Neural progenitor cell (in vitro differentiated cells): ENCODE results near the gene RLF. TPM values are rescaled to one million over a fixed set of nuclear protein-coding genes. Genes with fewer than 3 reads are reported as not detected.

Experiments
- DNase-seq: peaks from one replicate; pipeline ENCODE4 v3.0.0-alpha.2; 2016; ENCODE audit warnings: low spot score
- H2AFZ ChIP-seq: fragments of 200-600 bp; sonication (generic); replicated peaks from 2 replicates; pipeline ENCODE4 v1.6.1; 2016; ENCODE audit warnings: antibody characterized with exemption
- H3F3A ChIP-seq: fragments of 200-600 bp; sonication (generic); 2 replicates; pipeline ENCODE4 v1.6.1; 2016; ENCODE audit warnings: antibody characterized with exemption, low read depth
- H3K27ac ChIP-seq: fragments of 200-600 bp; sonication (generic); 2 replicates; pipeline ENCODE4 v1.5.1; 2016; ENCODE audit warnings: mild to moderate bottlenecking
- H3K27me3 ChIP-seq: fragments of 200-600 bp; sonication (generic); 2 replicates; pipeline ENCODE4 v1.6.1; 2016; ENCODE audit warnings: mild to moderate bottlenecking, moderate library complexity
- H3K36me3 ChIP-seq: fragments of 200-600 bp; sonication (generic); 2 replicates; pipeline ENCODE4 v1.5.1; 2016
- H3K4me1 ChIP-seq: fragments of 200-600 bp; sonication (generic); 2 replicates; pipeline ENCODE4 v1.6.1; 2016; ENCODE audit warnings: mixed run types
- H3K4me2 ChIP-seq: fragments of 200-600 bp; sonication (generic); 2 replicates; pipeline ENCODE4 v1.6.1; 2016
- H3K4me3 ChIP-seq: fragments of 200-600 bp; sonication (generic); 2 replicates; pipeline ENCODE4 v1.5.1; 2016
- H3K79me2 ChIP-seq: fragments of 200-600 bp; sonication (generic); 2 replicates; pipeline ENCODE4 v1.6.1; 2016; ENCODE audit warnings: low read depth
- H3K9ac ChIP-seq: fragments of 200-600 bp; sonication (generic); 2 replicates; pipeline ENCODE4 v1.6.1; 2016
- H3K9me3 ChIP-seq: fragments of 200-600 bp; sonication (generic); 2 replicates; pipeline ENCODE4 v1.5.1; 2016; ENCODE audit warnings: low read depth
- H4K20me1 ChIP-seq: fragments of 200-600 bp; sonication (generic); 2 replicates; pipeline ENCODE4 v1.6.1; 2016; ENCODE audit warnings: low read depth
- H3K27ac Mint-ChIP-seq: 3 replicates; pipeline ENCODE4 v1.8.0; 2021; ENCODE audit warnings: mixed read lengths
- H3K27me3 Mint-ChIP-seq: 2 replicates; pipeline ENCODE4 v1.8.0; 2022; ENCODE audit warnings: low read depth, mild to moderate bottlenecking, inconsistent platforms, moderate library complexity, mixed read lengths; ENCODE audit not compliant: insufficient read depth
- H3K36me3 Mint-ChIP-seq: 3 replicates; pipeline ENCODE4 v1.8.0; 2021; ENCODE audit warnings: mixed read lengths
- H3K4me1 Mint-ChIP-seq: 3 replicates; pipeline ENCODE4 v1.8.0; 2021; ENCODE audit warnings: mixed read lengths
- H3K4me3 Mint-ChIP-seq: 3 replicates; pipeline ENCODE4 v1.8.0; 2021; ENCODE audit warnings: mild to moderate bottlenecking, moderate library complexity, mixed read lengths
- H3K9me3 Mint-ChIP-seq: 3 replicates; pipeline ENCODE4 v1.8.0; 2020; ENCODE audit warnings: mixed read lengths
- CTCF ChIP-seq: fragments of 200-600 bp; sonication (generic); IDR thresholded peaks from 2 replicates; pipeline ENCODE4 v1.5.1; 2017; ENCODE audit warnings: antibody characterized with exemption, mild to moderate bottlenecking
- EZH2 ChIP-seq: fragments of 200-600 bp; sonication (generic); IDR thresholded peaks from 2 replicates; pipeline ENCODE4 v1.6.1; 2017; ENCODE audit warnings: antibody characterized with exemption, mild to moderate bottlenecking, moderate library complexity
- EZH2phosphoT487 ChIP-seq: fragments of 200-600 bp; sonication (generic); IDR thresholded peaks from 2 replicates; pipeline ENCODE4 v1.6.1; 2017; ENCODE audit warnings: antibody characterized with exemption
- total RNA-seq: library from RNA; depleted of rRNA; stranded (reverse); fragments of >200 nt; gene quantifications from 2 replicates; pipeline ENCODE4 v1.2.3, GENCODE V29; 2015; ENCODE audit warnings: low replicate concordance

Gene RLF
- total RNA-seq, 1 donor from 2014 or later, result 72.7 TPM

- H3K27ac Mint-ChIP-seq, result no peak overlapping the region
- TF ChIP-seq CTCF, result no peak
- peaks cover 2% of the 10 kb centered on the region for H3K4me1 Mint-ChIP-seq
Measured at GRCh38 chr1:40178200-40178599, 17.0 kb downstream of the RLF start.

GRCh38 chr1:40179496-40180089 lies 18.4 kb downstream of the RLF start:
- Mint-ChIP-seq H3K27me3 (no peaks in the 10 kb centered on the region), H3K36me3 (peaks cover 27% of the 10 kb centered on the region), H3K4me3 (no peak overlapping the region), H3K9me3 (peaks cover 16% of the 10 kb centered on the region), H3K27ac (no peak overlapping the region), H3K4me1 (peaks cover 2% of the 10 kb centered on the region)
- Histone ChIP-seq H3F3A (peaks cover 4% of the 10 kb centered on the region), H3K9me3 (no peaks in the 10 kb centered on the region), H3K36me3 (no peaks in the 10 kb centered on the region), H4K20me1 (peaks cover 99% of the 10 kb centered on the region), H3K4me3 (no peak overlapping the region), H3K4me1 (peaks cover 3% of the 10 kb centered on the region), H3K27ac (no peak overlapping the region), H3K79me2 (peaks cover 100% of the 10 kb centered on the region), H2AFZ (no peak overlapping the region), H3K9ac (no peak overlapping the region), H3K27me3 (no peaks in the 10 kb centered on the region), H3K4me2 (no peak overlapping the region)
- TF ChIP-seq CTCF, result no peak
- TF ChIP-seq EZH2, result no peak
- no peak for TF ChIP-seq EZH2phosphoT487
- no peak for DNase-seq

More at GRCh38 chr1:40178200-40178599, 17.0 kb downstream of the RLF start:
- H4K20me1 ChIP-seq, result peaks cover 99% of the 10 kb centered on the region
- Mint-ChIP-seq H3K36me3 (peaks cover 27% of the 10 kb centered on the region), H3K27me3 (no peaks in the 10 kb centered on the region), H3K4me3 (no peak overlapping the region), H3K9me3 (peaks cover 16% of the 10 kb centered on the region)
- peaks cover 4% of the 10 kb centered on the region for H3F3A ChIP-seq
- no peaks in the 10 kb centered on the region for H3K27me3 ChIP-seq
- H3K4me2 ChIP-seq, result no peak overlapping the region
- no peaks in the 10 kb centered on the region for H3K9me3 ChIP-seq
- no peak overlapping the region for H2AFZ ChIP-seq
- no peak for DNase-seq
- peaks cover 100% of the 10 kb centered on the region for H3K79me2 ChIP-seq
- H3K9ac ChIP-seq, result no peak overlapping the region
- H3K4me3 ChIP-seq, result no peak overlapping the region
- no peaks in the 10 kb centered on the region for H3K36me3 ChIP-seq
- peaks cover 3% of the 10 kb centered on the region for H3K4me1 ChIP-seq
- no peak overlapping the region for H3K27ac ChIP-seq

GRCh38 chr1:40183055-40183710 lies 22.0 kb downstream of the RLF start:
- H3K4me3 ChIP-seq, result no peak overlapping the region
- H3K36me3 Mint-ChIP-seq, result peaks cover 17% of the 10 kb centered on the region
- no peaks in the 10 kb centered on the region for H3K27me3 ChIP-seq
- H4K20me1 ChIP-seq, result peaks cover 96% of the 10 kb centered on the region
- peaks cover 2% of the 10 kb centered on the region for H3K4me1 Mint-ChIP-seq
- H3K27ac ChIP-seq, result no peak overlapping the region
- H3K27ac Mint-ChIP-seq, result no peak overlapping the region
- H3K79me2 ChIP-seq, result peaks cover 97% of the 10 kb centered on the region
- H3F3A ChIP-seq, result peaks cover 4% of the 10 kb centered on the region
- H3K27me3 Mint-ChIP-seq, result no peaks in the 10 kb centered on the region
- H3K4me3 Mint-ChIP-seq, result no peak overlapping the region
- peaks cover 3% of the 10 kb centered on the region for H3K4me1 ChIP-seq
- no peaks in the 10 kb centered on the region for H3K36me3 ChIP-seq
- no peak overlapping the region for H3K4me2 ChIP-seq
- peak; percentile 52 for TF ChIP-seq CTCF
- TF ChIP-seq EZH2phosphoT487, result no peak
- no peak for TF ChIP-seq EZH2
- no peaks in the 10 kb centered on the region for H3K9me3 ChIP-seq
- peaks cover 6% of the 10 kb centered on the region for H3K9me3 Mint-ChIP-seq
- DNase-seq, result peak; percentile 47
- H3K9ac ChIP-seq, result no peak overlapping the region
- no peak overlapping the region for H2AFZ ChIP-seq
